IPS DF 4.7 (cell line): ENCODE results near the gene NNMT.
A peak's percentile ranks its signal among the peaks of the same experiment; 100 is the strongest.

Experiments used
- DNase-seq: peaks from one replicate; pipeline ENCODE4 v3.0.0-alpha.2; 2013; ENCODE audit warnings: low spot score; ENCODE audit errors: extremely low read depth

Gene NNMT

DNA sequence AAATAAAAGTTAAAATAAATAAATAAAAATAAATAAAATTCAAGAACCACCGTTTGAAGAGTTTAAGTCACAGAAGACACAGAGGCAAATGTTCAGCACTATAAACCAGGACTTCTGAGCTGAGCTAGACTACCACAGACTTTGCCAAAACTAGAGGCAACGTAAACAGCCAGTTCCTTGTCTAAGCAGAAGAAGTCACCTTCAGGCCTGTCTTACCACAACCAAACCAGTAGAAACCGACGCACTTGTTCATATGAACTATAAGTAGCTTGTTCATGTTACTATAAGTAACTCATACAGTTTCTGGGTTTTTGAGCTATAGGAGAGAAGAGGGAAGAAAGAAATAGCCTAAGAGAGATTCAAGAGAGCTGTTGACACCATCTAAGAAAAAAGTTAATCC, 48.3 kb downstream of the NNMT start:
- DNase-seq, result no peak

GRCh38 chr11:114345575-114346222, 49.5 kb downstream of the NNMT start:
- no peak for DNase-seq

DNA sequence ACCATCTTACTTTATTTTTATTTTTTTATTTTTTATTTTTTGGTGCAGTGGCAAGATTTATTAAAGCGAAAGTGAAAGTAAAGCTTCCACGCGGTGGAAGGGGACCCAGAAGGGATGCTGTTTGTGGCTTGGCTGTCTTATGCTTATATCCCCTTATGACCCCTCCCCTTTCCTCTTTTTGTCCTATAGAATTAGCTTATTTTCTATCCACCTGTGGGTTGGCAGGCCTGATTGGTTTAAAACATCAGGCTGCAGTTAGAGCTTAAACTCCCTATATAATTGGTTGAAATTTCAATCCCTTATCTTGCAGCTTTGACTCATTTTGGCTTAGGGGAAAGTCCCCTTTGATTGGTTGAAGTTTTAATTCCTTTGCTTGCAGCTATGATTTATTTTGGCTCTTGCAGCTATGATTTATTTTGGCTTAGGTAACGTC, 50.5 kb downstream of the NNMT start:
- DNase-seq, result no peak

DNA sequence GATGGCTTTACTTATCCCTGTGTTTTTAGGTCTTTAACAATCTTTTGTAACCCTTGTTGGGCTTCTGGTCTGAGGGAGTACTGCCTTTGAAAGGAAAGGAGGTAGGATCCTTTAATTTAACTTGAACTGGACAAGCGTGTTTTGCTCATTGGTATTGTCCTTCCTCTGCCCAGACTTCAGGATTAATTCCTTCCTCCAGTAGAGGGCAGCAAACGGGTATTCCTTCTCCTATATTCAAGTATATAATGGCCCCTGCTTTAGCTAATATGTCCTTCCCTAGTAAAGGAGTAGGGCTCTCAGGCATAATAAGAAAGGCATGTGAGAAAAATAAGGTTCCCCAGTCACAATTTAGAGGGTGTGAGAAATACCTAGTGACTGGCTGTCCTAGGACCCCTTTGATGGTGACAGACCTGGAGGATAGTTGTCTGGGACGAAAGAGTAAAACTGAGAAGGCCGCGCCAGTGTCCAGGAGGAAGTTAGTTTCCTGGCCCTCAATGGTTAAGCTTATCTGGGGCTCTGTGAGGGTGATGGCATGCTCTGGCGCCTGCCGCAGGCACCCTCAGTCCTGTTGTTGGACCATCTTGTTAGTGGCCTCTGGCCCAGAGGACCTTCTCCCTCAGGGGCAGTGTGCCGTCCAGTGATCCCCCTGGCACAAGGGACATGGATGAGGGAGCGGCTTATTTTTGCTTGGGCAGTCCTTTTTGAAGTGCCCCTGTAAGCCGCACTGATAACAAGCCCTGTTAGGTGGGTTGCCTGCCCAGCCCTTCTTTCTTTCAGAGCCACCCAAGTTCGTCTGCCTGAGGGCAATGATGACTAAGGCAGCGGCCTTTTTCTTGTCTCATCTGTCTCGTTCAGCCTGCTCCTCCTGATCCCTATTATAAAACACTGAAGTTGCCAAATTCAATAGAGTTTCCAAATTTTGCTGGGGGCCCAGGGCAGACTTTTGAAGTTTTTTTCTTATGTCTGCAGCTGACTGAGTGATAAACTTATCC, 52.3 kb downstream of the NNMT start:
- peak; percentile 71 for DNase-seq

DNA sequence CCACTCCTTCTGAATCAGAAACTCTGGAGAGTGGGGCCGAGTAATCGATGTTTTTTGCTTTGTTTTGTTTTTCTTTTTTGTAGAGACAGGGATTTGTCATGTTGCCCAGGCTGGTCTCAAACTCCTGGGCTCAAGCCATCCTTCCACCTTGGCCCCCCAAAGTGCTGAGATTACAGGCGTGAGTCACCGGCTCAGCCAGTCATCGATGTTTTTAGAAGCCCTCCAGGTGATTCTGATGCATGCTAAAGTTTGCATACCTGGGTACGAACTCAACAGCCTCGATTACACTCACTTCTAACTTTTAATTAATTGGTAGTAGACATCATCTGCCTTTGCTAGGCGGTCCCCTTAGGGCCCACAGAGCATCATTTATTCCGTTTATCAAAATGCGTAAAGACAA, 53.8 kb downstream of the NNMT start:
- no peak for DNase-seq

GRCh38 chr11:114353443-114353842, 57.2 kb downstream of the NNMT start:
- no peak for DNase-seq

DNA sequence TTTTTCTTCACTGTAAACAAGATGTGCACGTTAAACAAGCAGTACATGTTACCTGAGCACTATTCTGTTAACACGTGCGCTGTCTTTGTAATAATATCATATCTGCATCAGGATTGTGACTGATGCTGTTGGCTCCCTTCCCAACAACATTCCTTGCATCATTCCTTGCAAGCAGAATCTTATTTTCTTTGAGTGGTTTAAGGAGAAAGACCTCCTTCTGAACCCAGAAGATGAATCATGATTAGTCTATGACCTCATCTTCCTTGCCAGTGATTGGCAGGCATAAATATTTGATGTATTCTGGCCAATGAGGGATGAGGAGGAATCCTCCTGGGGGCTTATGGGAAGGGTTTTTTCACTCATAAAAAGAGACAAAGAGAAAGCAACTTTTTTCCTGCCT, 57.9 kb downstream of the NNMT start:
- no peak for DNase-seq

DNA sequence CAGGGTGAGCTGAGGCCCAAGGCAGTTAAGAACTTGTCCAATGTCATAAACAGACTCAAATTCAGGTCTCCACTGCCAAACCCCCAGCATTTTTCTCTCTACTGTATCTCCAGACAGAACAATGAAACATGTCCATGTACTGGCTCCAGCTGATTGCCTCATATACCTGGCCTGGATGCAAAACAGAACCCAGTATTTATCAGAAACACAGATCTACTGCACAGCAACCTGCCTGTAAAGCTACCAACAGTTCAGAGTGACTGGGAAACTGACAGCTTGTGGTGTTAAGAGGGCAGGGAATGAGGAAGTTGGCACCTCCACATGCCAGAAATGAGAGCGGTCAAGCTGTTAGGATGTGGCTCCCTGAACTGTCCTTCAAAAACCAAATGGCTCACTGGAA, 62.5 kb downstream of the NNMT start:
- no peak for DNase-seq

GRCh38 chr11:114359342-114359741, 63.1 kb downstream of the NNMT start:
- no peak for DNase-seq

DNA sequence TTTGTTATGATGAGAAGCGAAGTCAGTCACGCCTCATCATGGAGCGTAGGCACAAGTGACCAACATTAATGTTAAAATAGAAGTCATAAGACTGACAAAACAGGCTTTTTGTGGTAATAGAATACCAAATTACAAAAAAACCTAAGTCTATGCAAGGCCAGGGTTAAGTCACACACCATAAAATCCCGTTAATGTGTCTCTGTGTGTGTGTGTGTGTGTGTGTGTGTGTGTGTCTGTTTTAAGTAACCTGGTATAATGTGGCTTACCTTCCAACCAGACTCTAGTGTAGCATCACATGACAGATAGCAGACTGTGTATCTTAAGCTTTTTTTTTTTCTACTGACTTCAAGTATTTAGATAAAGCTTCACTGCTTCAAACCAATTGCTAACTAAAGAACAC, 66.1 kb downstream of the NNMT start:
- no peak for DNase-seq

DNA sequence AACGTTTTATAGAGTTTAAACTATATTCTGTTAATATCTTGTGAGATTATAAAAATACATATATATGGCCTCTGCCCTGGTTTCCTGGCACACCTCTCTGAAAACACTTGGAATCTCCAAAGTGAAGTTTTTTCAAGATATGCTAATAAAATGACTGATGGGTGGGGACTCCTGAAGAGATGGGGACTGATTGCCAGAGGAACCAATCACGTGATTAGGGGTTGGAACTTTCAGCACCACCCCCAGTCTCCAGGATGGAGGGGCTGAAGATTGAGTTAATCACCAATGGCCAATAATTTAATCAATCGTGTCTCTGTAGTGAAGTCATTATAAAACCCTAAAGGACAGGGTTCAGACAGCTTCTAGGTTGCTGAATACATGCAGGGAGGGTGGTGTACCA, 66.8 kb downstream of the NNMT start:
- DNase-seq, result no peak
